SK-N-SH (cell line): Measurements from ENCODE around the gene SMPD1. TPM values are rescaled to one million over a fixed set of nuclear protein-coding genes. Genes with fewer than 3 reads are reported as not detected.

Source experiments
- CTCF ChIA-PET: fragments of 300-600, 350-600 bp; formaldehyde crosslinking; extraction: SDS; loops from one replicate; lab custom pipeline; 2021; lab: Yijun Ruan, JAX
- POLR2A ChIA-PET: fragments of 350-600 bp; sonication (Branson Sonifier 250); formaldehyde crosslinking; extraction: SDS; loops from one replicate; lab custom pipeline; 2020; ENCODE audit warnings: antibody characterized with exemption, inconsistent platforms; lab: Yijun Ruan, JAX
- DNase-seq: peaks from one replicate; pipeline ENCODE4 v3.0.0; 2012
- H2AFZ ChIP-seq: fragments of 200-600 bp; sonication (generic); 2 replicates; pipeline ENCODE4 v1.8.1; 2016; ENCODE audit warnings: antibody characterized with exemption, mild to moderate bottlenecking, low read depth
- H3F3A ChIP-seq: fragments of 200-600 bp; sonication (generic); replicated peaks from 2 replicates; pipeline ENCODE3; 2016; ENCODE audit warnings: antibody characterized with exemption, mild to moderate bottlenecking; ENCODE audit not compliant: insufficient read depth
- H3K27ac ChIP-seq, 2 experiments: fragments of 200-500 bp in 1 of 2; fragments of 200-600 bp in 1 of 2; sonication (Bioruptor generic) in 1 of 2; sonication (generic), shearing (Covaris generic) in 1 of 2; 2 replicates each; pipeline versions ENCODE4 v1.5.1 to v1.6.1; 2014 to 2016; ENCODE audit warnings: low read depth in 2 of 2, inconsistent platforms in 1 of 2, low read length in 1 of 2, mild to moderate bottlenecking in 1 of 2, mixed read lengths in 1 of 2
- H3K27me3 ChIP-seq: fragments of 200-600 bp; sonication (generic), shearing (Covaris generic); 2 replicates; pipeline ENCODE4 v1.6.1; 2016; ENCODE audit warnings: mixed run types; ENCODE audit not compliant: insufficient read depth
- H3K36me3 ChIP-seq, 2 experiments: fragments of 200-500 bp in 1 of 2; fragments of 200-600 bp in 1 of 2; sonication (Bioruptor generic) in 1 of 2; sonication (generic) in 1 of 2; replicated peaks in 1 of 2; 2 replicates each; pipeline versions ENCODE3 to v1.5.1; 2014 to 2016; ENCODE audit warnings: low read length in 1 of 2, mild to moderate bottlenecking in 1 of 2; ENCODE audit not compliant: insufficient read depth in 2 of 2, control insufficient read depth in 1 of 2
- H3K4me1 ChIP-seq, 2 experiments: fragments of 200-500 bp in 1 of 2; fragments of 200-600 bp in 1 of 2; sonication (Bioruptor generic) in 1 of 2; sonication (generic), shearing (Covaris generic) in 1 of 2; 2 replicates each; pipeline versions ENCODE4 v1.5.1 to v1.6.1; 2014 to 2016; ENCODE audit warnings: low read depth in 1 of 2, low read length in 1 of 2, mixed run types in 1 of 2; ENCODE audit not compliant: insufficient read depth in 2 of 2, control insufficient read depth in 1 of 2
- H3K4me2 ChIP-seq: fragments of 200-600 bp; sonication (generic), shearing (Covaris generic); 2 replicates; pipeline ENCODE4 v1.6.1; 2017; ENCODE audit warnings: mixed run types
- H3K4me3 ChIP-seq, 2 experiments: fragments of 200-500 bp in 1 of 2; fragments of 200-600 bp in 1 of 2; sonication (Bioruptor generic) in 1 of 2; sonication (generic), shearing (Covaris generic) in 1 of 2; 2 replicates each; pipeline versions ENCODE4 v1.5.1 to v1.8.1; 2014 to 2016; ENCODE audit warnings: low read depth in 2 of 2, inconsistent platforms in 1 of 2, low read length in 1 of 2, mild to moderate bottlenecking in 1 of 2, mixed read lengths in 1 of 2, moderate library complexity in 1 of 2
- H3K79me2 ChIP-seq: fragments of 200-600 bp; sonication (generic); 2 replicates; pipeline ENCODE4 v1.8.1; 2017; ENCODE audit warnings: mild to moderate bottlenecking; ENCODE audit not compliant: insufficient read depth
- H3K9ac ChIP-seq: fragments of 200-600 bp; sonication (generic); 2 replicates; pipeline ENCODE4 v1.6.1; 2017; ENCODE audit warnings: mixed run types
- H3K9me2 ChIP-seq: fragments of 200-600 bp; sonication (generic); 2 replicates; pipeline ENCODE4 v1.6.1; 2017; ENCODE audit warnings: mixed run types
- H3K9me3 ChIP-seq: fragments of 200-600 bp; sonication (generic); 2 replicates; pipeline ENCODE4 v1.6.1; 2017; ENCODE audit warnings: mixed run types, mild to moderate bottlenecking, moderate library complexity
- H4K20me1 ChIP-seq: fragments of 200-600 bp; sonication (generic); 2 replicates; pipeline ENCODE4 v1.6.1; 2017; ENCODE audit warnings: mild to moderate bottlenecking, mixed run types; ENCODE audit not compliant: insufficient read depth
- ELF1 ChIP-seq: IDR thresholded peaks from 2 replicates; pipeline ENCODE4 v1.4.0; 2012
- EZH2phosphoT487 ChIP-seq: fragments of 200-600 bp; sonication (generic); IDR thresholded peaks from 2 replicates; pipeline ENCODE4 v1.6.1; 2017; ENCODE audit warnings: low read depth, mixed run types, mild to moderate bottlenecking, antibody characterized with exemption, moderate library complexity, borderline replicate concordance
- FOXJ3 ChIP-seq: sonication (generic); formaldehyde crosslinking; IDR thresholded peaks from 2 replicates; pipeline ENCODE4 v1.5.1; 2020; ENCODE audit warnings: mild to moderate bottlenecking, missing genetic modification reagents
- IRF3 ChIP-seq: fragments of 150-350 bp; IDR thresholded peaks from 2 replicates; pipeline ENCODE4 v1.6.1; 2016; ENCODE audit warnings: mild to moderate bottlenecking, low read depth, low read length
- JUND ChIP-seq: IDR thresholded peaks from 2 replicates; pipeline ENCODE4 v1.4.0; 2012
- MXI1 ChIP-seq: IDR thresholded peaks from 2 replicates; pipeline ENCODE4 v1.6.1; 2012; ENCODE audit warnings: mild to moderate bottlenecking, low read depth, low read length, improper control_type of control experiment
- NFIC ChIP-seq: IDR thresholded peaks from 2 replicates; pipeline ENCODE4 v1.4.0; 2012; ENCODE audit warnings: borderline replicate concordance
- PBX3 ChIP-seq: IDR thresholded peaks from 2 replicates; pipeline ENCODE4; 2012
- RAD21 ChIP-seq: IDR thresholded peaks from 2 replicates; pipeline ENCODE4 v1.6.1; 2012; ENCODE audit warnings: mild to moderate bottlenecking, low read length
- RCOR1 ChIP-seq: fragments of 150-350 bp; IDR thresholded peaks from 2 replicates; pipeline ENCODE4 v1.6.1; 2017; ENCODE audit warnings: antibody characterized with exemption, low read length
- SIN3A ChIP-seq: IDR thresholded peaks from 2 replicates; pipeline ENCODE4 v1.6.1; 2012; ENCODE audit warnings: low read depth, mild to moderate bottlenecking, low read length, moderate library complexity, borderline replicate concordance
- SMC3 ChIP-seq: IDR thresholded peaks from 2 replicates; pipeline ENCODE4 v1.6.1; 2012; ENCODE audit warnings: low read depth, low read length, improper control_type of control experiment
- TAF1 ChIP-seq: IDR thresholded peaks from 2 replicates; pipeline ENCODE4 v1.6.1; 2012; ENCODE audit warnings: low read depth, mild to moderate bottlenecking, low read length, moderate library complexity, borderline replicate concordance
- TEAD4 ChIP-seq: IDR thresholded peaks from 2 replicates; pipeline ENCODE4 v1.4.0; 2012; ENCODE audit warnings: mild to moderate bottlenecking, borderline replicate concordance; ENCODE audit not compliant: insufficient read depth
- USF1 ChIP-seq: IDR thresholded peaks from 2 replicates; pipeline ENCODE4 v1.4.0; 2012; ENCODE audit warnings: low read depth, borderline replicate concordance
- WGBS: methylation state at CpG from one replicate; pipeline ENCODE4 v1.1.6; 2017; ENCODE audit warnings: low lambda C conversion rate; 5-methylcytosine and 5-hydroxymethylcytosine counted together
- polyA plus RNA-seq, 3 experiments: library from polyadenylated mRNA; depleted of rRNA; stranded (reverse); fragments of >200 nt; gene quantifications; 2 replicates each; pipeline ENCODE4 v1.2.3, GENCODE V29; 2012
- TF ChIP-seq, protein P1 (sequence below): fragments of 200-600 bp; sonication (generic); IDR thresholded peaks from 2 replicates; pipeline ENCODE4 v1.6.1; 2017; ENCODE audit warnings: antibody characterized with exemption, mild to moderate bottlenecking, moderate library complexity
- TF ChIP-seq, protein P2 (sequence below): IDR thresholded peaks from 2 replicates; pipeline ENCODE4 v1.4.0; 2012; ENCODE audit warnings: low read depth, borderline replicate concordance
- TF ChIP-seq, protein P3 (sequence below): fragments of 150-350 bp; IDR thresholded peaks from 2 replicates; pipeline ENCODE4 v1.6.1; 2017; ENCODE audit warnings: antibody characterized with exemption, low read length, low read depth, borderline replicate concordance

The SMPD1 gene
- polyA plus RNA-seq, 1 of the 3 experiments (the other 2 are of a cell fraction) = 69.2 TPM

- H3K4me3 ChIP-seq = no peak overlapping the region
- ChIA-PET POLR2A (interaction anchor here (0.7 kb wide), 1 partner anchor 14 kb away, joined by 3 read pairs; no protein-coding TSS in a partner anchor), CTCF (interaction anchor here (1.1 to 3.1 kb wide), 3 partner anchors 24 to 41 kb away, joined by 3 to 12 read pairs (median 6); no protein-coding TSS in a partner anchor)
- no peak overlapping the region for H2AFZ ChIP-seq
- no peak overlapping the region for H3K4me2 ChIP-seq
- H4K20me1 ChIP-seq = no peaks in the 10 kb centered on the region
- no peaks in the 10 kb centered on the region for H3K9me3 ChIP-seq
- H3K27me3 ChIP-seq = no peaks in the 10 kb centered on the region
- peaks cover 2% of the 10 kb centered on the region for H3F3A ChIP-seq
- no peak overlapping the region for H3K27ac ChIP-seq
- 100% methylated on average over 5 of the region's 8 CpGs for WGBS
- no peak overlapping the region for H3K9ac ChIP-seq
- no peaks in the 10 kb centered on the region for H3K79me2 ChIP-seq
- peaks cover 0 to 13% of the 10 kb centered on the region in 2 experiments; a peak in 1 of 4 replicates for H3K4me1 ChIP-seq
- TF ChIP-seq NFIC = no peak
- DNase-seq = no peak
- H3K9me2 ChIP-seq = no peaks in the 10 kb centered on the region
- peaks cover 0 to 13% of the 10 kb centered on the region in 2 experiments for H3K36me3 ChIP-seq
These were observed 13.3 kb downstream of the SMPD1 start for GRCh38 chr11:6403539-6403938.

GRCh38 chr11:6404342-6405051, 14.2 kb downstream of the SMPD1 start:
- H2AFZ ChIP-seq = no peak overlapping the region
- no peaks in the 10 kb centered on the region for H3K9me2 ChIP-seq
- peaks cover 0 to 10% of the 10 kb centered on the region in 2 experiments for H3K36me3 ChIP-seq
- H3K27me3 ChIP-seq = no peaks in the 10 kb centered on the region
- peaks cover 2% of the 10 kb centered on the region for H3F3A ChIP-seq
- H3K27ac ChIP-seq = no peak overlapping the region
- no peak for TF ChIP-seq EZH2phosphoT487
- no peak for TF ChIP-seq PBX3
- no peak for TF ChIP-seq TAF1
- TF ChIP-seq, protein P1, sequence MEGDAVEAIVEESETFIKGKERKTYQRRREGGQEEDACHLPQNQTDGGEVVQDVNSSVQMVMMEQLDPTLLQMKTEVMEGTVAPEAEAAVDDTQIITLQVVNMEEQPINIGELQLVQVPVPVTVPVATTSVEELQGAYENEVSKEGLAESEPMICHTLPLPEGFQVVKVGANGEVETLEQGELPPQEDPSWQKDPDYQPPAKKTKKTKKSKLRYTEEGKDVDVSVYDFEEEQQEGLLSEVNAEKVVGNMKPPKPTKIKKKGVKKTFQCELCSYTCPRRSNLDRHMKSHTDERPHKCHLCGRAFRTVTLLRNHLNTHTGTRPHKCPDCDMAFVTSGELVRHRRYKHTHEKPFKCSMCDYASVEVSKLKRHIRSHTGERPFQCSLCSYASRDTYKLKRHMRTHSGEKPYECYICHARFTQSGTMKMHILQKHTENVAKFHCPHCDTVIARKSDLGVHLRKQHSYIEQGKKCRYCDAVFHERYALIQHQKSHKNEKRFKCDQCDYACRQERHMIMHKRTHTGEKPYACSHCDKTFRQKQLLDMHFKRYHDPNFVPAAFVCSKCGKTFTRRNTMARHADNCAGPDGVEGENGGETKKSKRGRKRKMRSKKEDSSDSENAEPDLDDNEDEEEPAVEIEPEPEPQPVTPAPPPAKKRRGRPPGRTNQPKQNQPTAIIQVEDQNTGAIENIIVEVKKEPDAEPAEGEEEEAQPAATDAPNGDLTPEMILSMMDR = no peak
- TF ChIP-seq RCOR1 = no peak
- TF ChIP-seq, protein P2, sequence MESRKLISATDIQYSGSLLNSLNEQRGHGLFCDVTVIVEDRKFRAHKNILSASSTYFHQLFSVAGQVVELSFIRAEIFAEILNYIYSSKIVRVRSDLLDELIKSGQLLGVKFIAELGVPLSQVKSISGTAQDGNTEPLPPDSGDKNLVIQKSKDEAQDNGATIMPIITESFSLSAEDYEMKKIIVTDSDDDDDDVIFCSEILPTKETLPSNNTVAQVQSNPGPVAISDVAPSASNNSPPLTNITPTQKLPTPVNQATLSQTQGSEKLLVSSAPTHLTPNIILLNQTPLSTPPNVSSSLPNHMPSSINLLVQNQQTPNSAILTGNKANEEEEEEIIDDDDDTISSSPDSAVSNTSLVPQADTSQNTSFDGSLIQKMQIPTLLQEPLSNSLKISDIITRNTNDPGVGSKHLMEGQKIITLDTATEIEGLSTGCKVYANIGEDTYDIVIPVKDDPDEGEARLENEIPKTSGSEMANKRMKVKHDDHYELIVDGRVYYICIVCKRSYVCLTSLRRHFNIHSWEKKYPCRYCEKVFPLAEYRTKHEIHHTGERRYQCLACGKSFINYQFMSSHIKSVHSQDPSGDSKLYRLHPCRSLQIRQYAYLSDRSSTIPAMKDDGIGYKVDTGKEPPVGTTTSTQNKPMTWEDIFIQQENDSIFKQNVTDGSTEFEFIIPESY = no peak
- no peak for TF ChIP-seq JUND
- TF ChIP-seq SIN3A = no peak
- TF ChIP-seq ELF1 = no peak
- no peak for TF ChIP-seq MXI1
- TF ChIP-seq, protein P3, sequence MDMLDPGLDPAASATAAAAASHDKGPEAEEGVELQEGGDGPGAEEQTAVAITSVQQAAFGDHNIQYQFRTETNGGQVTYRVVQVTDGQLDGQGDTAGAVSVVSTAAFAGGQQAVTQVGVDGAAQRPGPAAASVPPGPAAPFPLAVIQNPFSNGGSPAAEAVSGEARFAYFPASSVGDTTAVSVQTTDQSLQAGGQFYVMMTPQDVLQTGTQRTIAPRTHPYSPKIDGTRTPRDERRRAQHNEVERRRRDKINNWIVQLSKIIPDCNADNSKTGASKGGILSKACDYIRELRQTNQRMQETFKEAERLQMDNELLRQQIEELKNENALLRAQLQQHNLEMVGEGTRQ = no peak
- TF ChIP-seq FOXJ3 (CRISPR knock-in tag) = no peak
- no peak for TF ChIP-seq TEAD4
- no peak for TF ChIP-seq RAD21
- no peak for TF ChIP-seq NFIC
- TF ChIP-seq SMC3 = no peak
- no peak for TF ChIP-seq IRF3
- no peak for TF ChIP-seq USF1
- no peaks in the 10 kb centered on the region for H4K20me1 ChIP-seq
- no peak for DNase-seq
- POLR2A ChIA-PET = interaction anchor here (1.5 to 2.1 kb wide), 2 partner anchors 14 to 15 kb away, joined by 4 to 6 read pairs; partner anchors contain the start of genes APBB1 and SMPD1
- WGBS = 94% methylated on average over 16 of the region's 16 CpGs
- no peak overlapping the region for H3K4me3 ChIP-seq
- CTCF ChIA-PET = interaction anchor here (0.6 to 3.1 kb wide), 4 partner anchors 25 to 1110 kb away, joined by 3 to 12 read pairs (median 4); no protein-coding TSS in a partner anchor
- no peak overlapping the region for H3K9ac ChIP-seq
- no peaks in the 10 kb centered on the region for H3K9me3 ChIP-seq
- no peaks in the 10 kb centered on the region for H3K79me2 ChIP-seq
- no peak overlapping the region for H3K4me2 ChIP-seq
- peaks cover 0 to 13% of the 10 kb centered on the region in 2 experiments; a peak in 1 of 4 replicates for H3K4me1 ChIP-seq
